K562 (cell line): ENCODE data around the gene TEX14. TPM values are rescaled to one million over a fixed set of nuclear protein-coding genes. Genes with fewer than 3 reads are reported as not detected.

ENCODE experiments used
- ATAC-seq: fragments of 200-7000 bp; cut with Tn5 transposase; 3 replicates; pipeline ENCODE4 v1.9.1; 2020; ENCODE audit warnings: moderate library complexity
- BruUV-seq: library from RNA; stranded (reverse); fragments of 400-500 nt; replicated peaks from 2 replicates; lab custom pipeline; 2021; lab: Mats Ljungman, UMichigan
- CTCF ChIA-PET: fragments of 300-600 bp; formaldehyde crosslinking; extraction: SDS; loops from one replicate; lab custom pipeline; 2021; ENCODE audit warnings: low intra/inter-chr PET ratio; lab: Yijun Ruan, JAX
- POLR2A ChIA-PET: fragments of 300-600, 350-650 bp; sonication (Branson Sonifier 250); formaldehyde crosslinking; extraction: SDS; loops from one replicate; lab custom pipeline; 2021; ENCODE audit warnings: antibody characterized with exemption, inconsistent platforms; lab: Yijun Ruan, JAX
- DNase-seq, 4 experiments: peaks; one replicate each; pipeline versions ENCODE4 v3.0.0 to v3.0.0-alpha.2; 2011 to 2018; ENCODE audit warnings: low spot score in 3 of 4, mixed read lengths in 3 of 4; ENCODE audit errors: extremely low read depth in 1 of 4
- FAIRE-seq: peaks from 2 replicates; lab custom pipeline; 2011; peaks lifted over from hg19 to GRCh38; lab: Jason Lieb, UNC
- H2AFZ ChIP-seq: 2 replicates; pipeline ENCODE4 v1.6.0; 2011; ENCODE audit warnings: low read depth, low read length, control low read depth, inconsistent platforms
- H3K27ac ChIP-seq: fragments of 200-600 bp; 3 replicates; pipeline ENCODE4 v1.8.0; 2011; ENCODE audit warnings: low read depth, mild to moderate bottlenecking, control low read depth, inconsistent platforms, low read length, moderate library complexity, mixed read lengths; ENCODE audit errors: extremely low read depth
- H3K27me3 ChIP-seq, 2 experiments: fragments of 300-600 bp in 1 of 2; 2 replicates in 1 of 2; 3 replicates in 1 of 2; pipeline versions ENCODE4 v1.6.0 to v1.8.0; 2011; ENCODE audit warnings: inconsistent platforms in 2 of 2, low read length in 2 of 2, mild to moderate bottlenecking in 1 of 2, mixed read lengths in 1 of 2, moderate library complexity in 1 of 2; ENCODE audit not compliant: control insufficient read depth in 2 of 2, insufficient read depth in 2 of 2
- H3K36me3 ChIP-seq: fragments of 300-600 bp; 3 replicates; pipeline ENCODE4 v1.8.0; 2011; ENCODE audit warnings: mild to moderate bottlenecking, low read length, inconsistent platforms; ENCODE audit not compliant: control insufficient read depth, insufficient read depth
- H3K4me1 ChIP-seq, 2 experiments: fragments of 200-600 bp in 1 of 2; replicated peaks in 1 of 2; 2 replicates in 1 of 2; 3 replicates in 1 of 2; pipeline versions ENCODE4 v1.5.1 to v1.8.0; 2011; ENCODE audit warnings: inconsistent platforms in 2 of 2, low read length in 2 of 2, mild to moderate bottlenecking in 1 of 2, mixed read lengths in 1 of 2, moderate library complexity in 1 of 2; ENCODE audit not compliant: control insufficient read depth in 2 of 2, insufficient read depth in 2 of 2
- H3K4me2 ChIP-seq: 2 replicates; pipeline ENCODE4 v1.6.1; 2011; ENCODE audit warnings: low read length, control low read depth, inconsistent platforms, mixed read lengths; ENCODE audit not compliant: insufficient read depth
- H3K4me3 ChIP-seq: fragments of 200-600 bp; sonication (generic), shearing (Covaris generic); 2 replicates; pipeline ENCODE4 v1.5.1; 2016; ENCODE audit warnings: control low read depth, inconsistent platforms
- H3K79me2 ChIP-seq: fragments of 200-600 bp; 3 replicates; pipeline ENCODE4 v1.8.0; 2011; ENCODE audit warnings: low read length, inconsistent platforms; ENCODE audit not compliant: control insufficient read depth, insufficient read depth
- H3K9ac ChIP-seq, 2 experiments: 2 replicates each; pipeline versions ENCODE4 v1.6.0 to v1.6.1; 2011; ENCODE audit warnings: low read depth in 2 of 2, low read length in 2 of 2, control low read depth in 1 of 2, inconsistent platforms in 1 of 2, mild to moderate bottlenecking in 1 of 2, mixed read lengths in 1 of 2; ENCODE audit not compliant: insufficient read depth in 1 of 2
- H3K9me1 ChIP-seq: one replicate; pipeline ENCODE4 v1.6.0; 2011; ENCODE audit warnings: inconsistent platforms, mild to moderate bottlenecking, low read length, moderate library complexity; ENCODE audit not compliant: control insufficient read depth, insufficient read depth
- H3K9me3 ChIP-seq: replicated peaks from 2 replicates; pipeline ENCODE4 v1.5.1; 2011; ENCODE audit warnings: low read depth, low read length, inconsistent platforms; ENCODE audit not compliant: control insufficient read depth, insufficient read depth
- H4K20me1 ChIP-seq: replicated peaks from 2 replicates; pipeline ENCODE4 v1.6.1; 2011; ENCODE audit warnings: low read length, inconsistent platforms, mixed read lengths; ENCODE audit not compliant: control insufficient read depth, insufficient read depth
- ASH1L ChIP-seq: fragments of 450-650 bp; IDR thresholded peaks from 2 replicates; pipeline ENCODE4 v1.6.1; 2018; ENCODE audit warnings: borderline replicate concordance, mild to moderate bottlenecking, low read depth; ENCODE audit not compliant: partially characterized antibody
- CBFA2T3 ChIP-seq: fragments of 450-650 bp; IDR thresholded peaks from 2 replicates; pipeline ENCODE4 v1.6.1; 2017
- ETV6 ChIP-seq, 3 experiments: fragments of 150-350 bp in 1 of 3; sonication (generic) in 1 of 3; formaldehyde crosslinking in 1 of 3; IDR thresholded peaks; 2 replicates each; pipeline versions ENCODE4 v1.6.1 to v1.8.0; 2014 to 2022; ENCODE audit warnings: borderline replicate concordance in 2 of 3, low read depth in 2 of 3, antibody characterized with exemption in 1 of 3, low read length in 1 of 3, mild to moderate bottlenecking in 1 of 3, missing genetic modification reagents in 1 of 3
- FOSL1 ChIP-seq: fragments of 200-800 bp; sonication (Bioruptor generic); conservative IDR thresholded peaks from 2 replicates; pipeline ENCODE4 v1.6.1; 2016; ENCODE audit warnings: missing genetic modification characterization, missing compliant biosample characterization
- KAT8 ChIP-seq: fragments of 450-650 bp; IDR thresholded peaks from 2 replicates; pipeline ENCODE4 v1.6.1; 2016; ENCODE audit warnings: low read depth, mild to moderate bottlenecking
- KLF13 ChIP-seq: fragments of 450-650 bp; IDR thresholded peaks from 2 replicates; pipeline ENCODE4 v1.6.1; 2016; ENCODE audit warnings: missing genetic modification characterization, low read depth, mild to moderate bottlenecking, missing compliant biosample characterization, moderate library complexity, borderline replicate concordance
- MNT ChIP-seq, 2 experiments: fragments of 450-650 bp; conservative IDR thresholded peaks; 2 replicates each; pipeline ENCODE4 v1.6.1; 2017; ENCODE audit warnings: mild to moderate bottlenecking in 2 of 2, moderate library complexity in 2 of 2
- NCOA6 ChIP-seq: fragments of 450-650 bp; IDR thresholded peaks from 2 replicates; pipeline ENCODE4 v1.6.1; 2017; ENCODE audit warnings: mild to moderate bottlenecking
- NFIX ChIP-seq: fragments of 250-450 bp; sonication (Bioruptor Pico); IDR thresholded peaks from 2 replicates; pipeline ENCODE4 v1.4.0; 2020; ENCODE audit warnings: low read depth, mild to moderate bottlenecking, moderate library complexity
- NONO ChIP-seq, 2 experiments: fragments of 200-400 bp in 1 of 2; fragments of 450-650 bp in 1 of 2; formaldehyde crosslinking in 1 of 2; IDR thresholded peaks; 2 replicates each; pipeline ENCODE4 v1.6.1; 2017; ENCODE audit warnings: low read depth in 2 of 2, mild to moderate bottlenecking in 2 of 2, moderate library complexity in 2 of 2, low read length in 1 of 2
- NR2C2 ChIP-seq, 2 experiments: fragments of 200-800 bp in 1 of 2; sonication (Bioruptor generic) in 1 of 2; sonication (generic) in 1 of 2; formaldehyde crosslinking in 1 of 2; IDR thresholded peaks; 2 replicates each; pipeline versions ENCODE4 v1.6.1 to v1.8.0; 2016 to 2022; ENCODE audit warnings: mild to moderate bottlenecking in 1 of 2, missing compliant biosample characterization in 1 of 2, missing genetic modification characterization in 1 of 2, missing genetic modification reagents in 1 of 2
- PTRF ChIP-seq: fragments of 450-650 bp; IDR thresholded peaks from 2 replicates; pipeline ENCODE4 v1.6.1; 2016; ENCODE audit warnings: mild to moderate bottlenecking, missing genetic modification characterization, missing compliant biosample characterization
- ZNF583 ChIP-seq: fragments of 250-450 bp; sonication (Bioruptor Pico); IDR thresholded peaks from 2 replicates; pipeline ENCODE4 v1.4.0; 2020
- ZNF707 ChIP-seq: fragments of 250-450 bp; sonication (Bioruptor Pico); conservative IDR thresholded peaks from 2 replicates; pipeline ENCODE4 v1.8.0; 2022; ENCODE audit warnings: inconsistent platforms, mild to moderate bottlenecking, moderate library complexity
- WGBS: fragments of 100-300 bp; shearing (Covaris generic); methylation state at CpG from one replicate; pipeline ENCODE4 v1.1.6; 2016; ENCODE audit warnings: low coverage, mixed read lengths; ENCODE audit not compliant: insufficient coverage; ENCODE audit errors: missing lambda C conversion rate; 5-methylcytosine and 5-hydroxymethylcytosine counted together
- in situ Hi-C: fragments of 300-500 bp; cut with MboI; formaldehyde crosslinking; loops from 4 replicates; pipeline ENCODE4 v1.15.0; 2018; ENCODE audit warnings: inconsistent platforms, mixed read lengths
- intact Hi-C: fragments of 100-400 bp; cut with micrococcal nuclease; formaldehyde crosslinking; loops from 2 replicates; pipeline ENCODE4 v1.14.2; 2022
- polyA plus RNA-seq, 8 experiments: library from polyadenylated mRNA; depleted of rRNA in 4 of 8; stranded (reverse) in 5 of 8; unstranded in 3 of 8; fragments of >200 nt; fragmentation: Nextera tagmentation in 2 of 8; fragmentation: Illumina TruSeq in 1 of 8; extraction: Ambion mirVana in 2 of 8; extraction: Trizol in 1 of 8; gene quantifications; 2 replicates each; pipeline versions ENCODE4 v1.2.1 to v1.2.3, GENCODE V29; 2011 to 2014; ENCODE audit warnings: inconsistent platforms in 1 of 8, missing spikeins in 1 of 8
- total RNA-seq, 7 experiments: library from RNA; depleted of rRNA in 6 of 7; stranded (reverse); fragments of >200 nt in 6 of 7; fragmentation: Illumina TruSeq in 2 of 7; extraction: Trizol in 2 of 7; gene quantifications; 2 replicates each; pipeline versions ENCODE4 v1.2.1 to v1.2.3, GENCODE V29; 2011 to 2021; ENCODE audit warnings: low replicate concordance in 1 of 7
- TF ChIP-seq, protein P1 (sequence below), 2 experiments: fragments of 450-650 bp in 1 of 2; sonication (generic) in 1 of 2; formaldehyde crosslinking in 1 of 2; IDR thresholded peaks in 1 of 2; conservative IDR thresholded peaks in 1 of 2; 2 replicates each; pipeline versions ENCODE4 v1.6.1 to v1.8.1; 2016 to 2023; ENCODE audit warnings: mild to moderate bottlenecking in 2 of 2, moderate library complexity in 2 of 2, inconsistent platforms in 1 of 2, missing genetic modification reagents in 1 of 2

TEX14 gene
- total and polyA plus RNA-seq, 9 of the 15 experiments (the other 6 are each of a cell fraction or from before 2014, with no cell fraction given), result 0.05 to 0.12 (median 0.09) TPM; not detected in 1

GRCh38 chr17:58586009-58586644 is 105.7 kb downstream of the TEX14 start (continued):
- TF ChIP-seq, protein P1, sequence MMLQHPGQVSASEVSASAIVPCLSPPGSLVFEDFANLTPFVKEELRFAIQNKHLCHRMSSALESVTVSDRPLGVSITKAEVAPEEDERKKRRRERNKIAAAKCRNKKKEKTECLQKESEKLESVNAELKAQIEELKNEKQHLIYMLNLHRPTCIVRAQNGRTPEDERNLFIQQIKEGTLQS (IDR thresholded peaks at IDR 0.05), result peak; percentile 56
- TF ChIP-seq, protein P1 (CRISPR knock-in tag; conservative IDR thresholded peaks at IDR 0.05), result no peak
- TF ChIP-seq CBFA2T3 (no peak), NCOA6 (no peak), NONO (IDR thresholded peaks at IDR 0.05; ENCODE audit: low read depth in 2 of 2, low read length in 1 of 2) (no peak)

DNA sequence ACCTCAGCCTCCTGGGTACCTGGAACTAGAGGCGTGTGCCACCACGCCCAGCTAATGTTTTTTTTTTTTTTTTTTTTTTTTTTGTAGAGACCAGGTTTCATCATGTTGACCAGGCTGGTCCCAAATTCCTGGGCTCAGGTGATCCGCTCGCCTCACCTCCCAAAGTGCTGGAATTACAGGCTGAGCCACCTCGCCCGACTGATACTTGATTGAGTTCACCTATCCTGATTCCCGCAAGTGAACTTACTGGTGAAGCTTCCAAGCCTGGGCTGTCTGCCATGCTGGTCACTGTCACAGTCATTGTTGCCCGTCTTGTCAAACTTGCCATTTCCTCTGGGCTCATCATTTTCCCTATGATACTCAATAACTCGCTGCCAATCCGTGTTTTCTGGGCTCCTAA is 106.3 kb downstream of the TEX14 start:
- no peaks in the 10 kb centered on the region for H3K36me3 ChIP-seq
- POLR2A ChIA-PET, result interaction anchor here (0.7 to 1.6 kb wide), 3 partner anchors 29 to 65 kb away, joined by 4 to 7 read pairs (median 4); no protein-coding TSS in a partner anchor
- no peak overlapping the region for H2AFZ ChIP-seq
- H3K4me1 ChIP-seq, result no peaks in the 10 kb centered on the region
- no peak for FAIRE-seq
- CTCF ChIA-PET, result interaction anchor here (0.9 kb wide), 1 partner anchor 419 kb away, joined by 4 read pairs; no protein-coding TSS in a partner anchor
- H3K9ac ChIP-seq, result no peak overlapping the region
- H3K79me2 ChIP-seq, result no peaks in the 10 kb centered on the region
- H3K4me2 ChIP-seq, result no peak overlapping the region
- in situ Hi-C loops, result loop anchor here (10.0 kb wide), 1 partner anchor 419 kb away; no protein-coding TSS in a partner anchor
- peaks cover 5 to 11% of the 10 kb centered on the region in 2 experiments; a peak in 3 of 5 replicates for H3K27me3 ChIP-seq
- H3K4me3 ChIP-seq, result no peak overlapping the region
- 11% methylated on average over 10 of the region's 10 CpGs for WGBS
- no peak for DNase-seq
- H3K27ac ChIP-seq, result no peak overlapping the region
- BruUV-seq, result no TSS peak
- ATAC-seq, result no peak
- H4K20me1 ChIP-seq, result no peaks in the 10 kb centered on the region
- H3K9me3 ChIP-seq, result peaks cover 3% of the 10 kb centered on the region
- intact Hi-C loops, result loop anchor here (5.0 to 10.0 kb wide), 3 partner anchors 63 to 122 kb away; no protein-coding TSS in a partner anchor
- no peaks in the 10 kb centered on the region for H3K9me1 ChIP-seq
- TF ChIP-seq NFIX (no peak), ZNF707 (CRISPR knock-in tag) (no peak), NR2C2 (CRISPR knock-in tag; IDR thresholded peaks at IDR 0.05) (no peak), NR2C2 (tag; IDR thresholded peaks at IDR 0.05) (no peak), KLF13 (tag) (no peak), ETV6 (IDR thresholded peaks at IDR 0.05; ENCODE audit: borderline replicate concordance in 1 of 2, low read depth in 2 of 2, low read length in 1 of 2) (no peak), ETV6 (CRISPR knock-in tag; IDR thresholded peaks at IDR 0.05; ENCODE audit: borderline replicate concordance) (no peak), KAT8 (no peak), ASH1L (no peak), ZNF583 (CRISPR knock-in tag) (no peak), FOSL1 (no peak), MNT (conservative IDR thresholded peaks at IDR 0.05) (no peak), PTRF (no peak)
